ENCODE data around the gene MOB3A. TPM values are rescaled to one million over a fixed set of nuclear protein-coding genes. Genes with fewer than 3 reads are reported as not detected.

Gene MOB3A
- total and polyA plus RNA-seq, 9 of the 15 experiments (the other 6 are each of a cell fraction or from before 2014, with no cell fraction given): 1.1 to 24.1 (median 6.0) TPM

GRCh38 chr19:2055931-2056836, 39.9 kb downstream of the MOB3A start (continued):
- TF ChIP-seq ELF4 (CRISPR knock-in tag; IDR thresholded peaks at IDR 0.05) (peak; percentile 79; the same call in 1 of the 2 replicates), PYGO2 (tag; IDR thresholded peaks at IDR 0.05) (no peak), BRD4 (IDR thresholded peaks at IDR 0.05) (peak; percentile 64; the same call in 1 of the 2 replicates), ASH1L (IDR thresholded peaks at IDR 0.05; ENCODE audit: borderline replicate concordance, low read depth, partially characterized antibody) (no peak), ZNF592 (IDR thresholded peaks at IDR 0.05) (peak; percentile 54; the same call in 1 of the 2 replicates), TAF1 (IDR thresholded peaks at IDR 0.05; ENCODE audit: control insufficient read depth, extremely low read depth, insufficient read depth, low read length, severe bottlenecking) (peak; percentile 56), UBTF (IDR thresholded peaks at IDR 0.05; ENCODE audit: borderline replicate concordance in 1 of 2, low read depth in 2 of 2, low read length in 2 of 2) (peak in 1 of 2 experiments; percentile 34; a peak in 1 of 4 replicates), NFRKB (IDR thresholded peaks at IDR 0.05; ENCODE audit: low read depth) (peak; percentile 36; the same call in 1 of the 2 replicates), SOX6 (IDR thresholded peaks at IDR 0.05) (0 out of 2 replicates have a peak, but pooled peaks have one; percentile 26), ARID4B (CRISPR knock-in tag; IDR thresholded peaks at IDR 0.05) (no peak; the same call in 1 of the 2 replicates), POLR2AphosphoS5 (IDR thresholded peaks at IDR 0.05; ENCODE audit: control insufficient read depth, insufficient read depth, low read depth, low read length) (0 out of 2 replicates have a peak, but pooled peaks have one; percentile 42)

Data from K562 (cell line).